WTC11 (cell line): ENCODE data around the gene CHSY3. TPM values are rescaled to one million over a fixed set of nuclear protein-coding genes. Genes with fewer than 3 reads are reported as not detected.

Source experiments
- ATAC-seq: fragments of 200-7000 bp; cut with Tn5 transposase; 2 replicates; pipeline ENCODE4 v1.10.0; 2021; ENCODE audit warnings: mild to moderate bottlenecking, moderate library complexity
- CTCF ChIA-PET: fragments of 300-600 bp; sonication (Branson Sonifier 250); formaldehyde crosslinking; loops from one replicate; lab custom pipeline; 2021; ENCODE audit warnings: antibody characterized with exemption; lab: Charles Lee
- POLR2A ChIA-PET: fragments of 350-600 bp; sonication (Branson Sonifier 250); formaldehyde crosslinking; loops from one replicate; lab custom pipeline; 2021; ENCODE audit warnings: antibody characterized with exemption; lab: Charles Lee
- DNase-seq: peaks from one replicate; pipeline ENCODE4 v3.0.0; 2021; ENCODE audit warnings: low spot score
- H3K27ac Mint-ChIP-seq: 2 replicates; pipeline ENCODE4 v1.8.0; 2021; ENCODE audit warnings: mixed read lengths
- H3K27me3 Mint-ChIP-seq: 2 replicates; pipeline ENCODE4 v1.8.0; 2021; ENCODE audit warnings: low read depth, mild to moderate bottlenecking, moderate library complexity, mixed read lengths
- H3K36me3 Mint-ChIP-seq: 2 replicates; pipeline ENCODE4 v1.8.0; 2021; ENCODE audit warnings: mixed read lengths
- H3K4me1 Mint-ChIP-seq: 2 replicates; pipeline ENCODE4 v1.8.0; 2022; ENCODE audit warnings: mixed read lengths
- H3K4me3 Mint-ChIP-seq: 2 replicates; pipeline ENCODE4 v1.8.0; 2021; ENCODE audit warnings: mild to moderate bottlenecking, moderate library complexity, mixed read lengths
- H3K9me3 Mint-ChIP-seq: 2 replicates; pipeline ENCODE4 v1.8.0; 2021; ENCODE audit warnings: mixed read lengths
- ARID4B ChIP-seq: sonication (generic); formaldehyde crosslinking; IDR thresholded peaks from 2 replicates; pipeline ENCODE4 v1.8.0; 2023; ENCODE audit warnings: missing genetic modification reagents, mild to moderate bottlenecking, borderline replicate concordance
- ATF3 ChIP-seq: sonication (generic); formaldehyde crosslinking; conservative IDR thresholded peaks from 2 replicates; pipeline ENCODE4 v1.8.1; 2022; ENCODE audit warnings: mild to moderate bottlenecking, missing genetic modification reagents
- E2F4 ChIP-seq: sonication (generic); formaldehyde crosslinking; IDR thresholded peaks from 2 replicates; pipeline ENCODE4 v1.8.1; 2022; ENCODE audit warnings: low read depth, mild to moderate bottlenecking, moderate library complexity, missing genetic modification reagents, borderline replicate concordance
- ESRRA ChIP-seq: sonication (generic); formaldehyde crosslinking; IDR thresholded peaks from 2 replicates; pipeline ENCODE4 v1.8.1; 2022; ENCODE audit warnings: mild to moderate bottlenecking, missing genetic modification reagents, borderline replicate concordance
- FOXP4 ChIP-seq: sonication (generic); formaldehyde crosslinking; IDR thresholded peaks from 2 replicates; pipeline ENCODE4 v1.8.0; 2022; ENCODE audit warnings: mild to moderate bottlenecking, missing genetic modification reagents
- HMGA2 ChIP-seq: fragments of 250-450 bp; sonication (Bioruptor Pico); IDR thresholded peaks from 2 replicates; pipeline ENCODE4 v1.4.0; 2021; ENCODE audit warnings: mild to moderate bottlenecking, moderate library complexity
- KAT7 ChIP-seq: sonication (generic); formaldehyde crosslinking; IDR thresholded peaks from 2 replicates; pipeline ENCODE4 v1.8.1; 2023; ENCODE audit warnings: missing genetic modification reagents, mild to moderate bottlenecking, borderline replicate concordance
- MAX ChIP-seq: sonication (generic); formaldehyde crosslinking; IDR thresholded peaks from 2 replicates; pipeline ENCODE4 v1.8.0; 2022; ENCODE audit warnings: mild to moderate bottlenecking, missing genetic modification reagents
- NR1H2 ChIP-seq: sonication (generic); formaldehyde crosslinking; IDR thresholded peaks from 2 replicates; pipeline ENCODE4 v1.9.0; 2021; ENCODE audit warnings: mild to moderate bottlenecking, moderate library complexity, missing genetic modification reagents
- TEAD1 ChIP-seq: sonication (generic); formaldehyde crosslinking; IDR thresholded peaks from 2 replicates; pipeline ENCODE4 v1.8.0; 2022; ENCODE audit warnings: mild to moderate bottlenecking, missing genetic modification reagents
- USF2 ChIP-seq: sonication (generic); formaldehyde crosslinking; IDR thresholded peaks from 2 replicates; pipeline ENCODE4 v1.8.1; 2023; ENCODE audit warnings: mild to moderate bottlenecking, missing genetic modification reagents, moderate library complexity
- ZBTB43 ChIP-seq: sonication (generic); formaldehyde crosslinking; IDR thresholded peaks from 2 replicates; pipeline ENCODE4 v1.8.1; 2023; ENCODE audit warnings: mild to moderate bottlenecking, missing genetic modification reagents
- ZNF138 ChIP-seq: sonication (generic); formaldehyde crosslinking; conservative IDR thresholded peaks from 2 replicates; pipeline ENCODE4 v1.8.1; 2022; ENCODE audit warnings: mild to moderate bottlenecking, moderate library complexity, missing genetic modification reagents
- ZNF232 ChIP-seq: sonication (generic); formaldehyde crosslinking; IDR thresholded peaks from 2 replicates; pipeline ENCODE4 v1.8.0; 2022; ENCODE audit warnings: mild to moderate bottlenecking, missing genetic modification reagents
- ZNF263 ChIP-seq: sonication (generic); formaldehyde crosslinking; IDR thresholded peaks from 2 replicates; pipeline ENCODE4 v1.8.1; 2022; ENCODE audit warnings: low read depth, mild to moderate bottlenecking, moderate library complexity, missing genetic modification reagents
- ZNF281 ChIP-seq: sonication (generic); formaldehyde crosslinking; IDR thresholded peaks from 2 replicates; pipeline ENCODE4 v1.8.0; 2023; ENCODE audit warnings: mild to moderate bottlenecking, missing genetic modification reagents
- ZNF425 ChIP-seq: fragments of 250-450 bp; sonication (Bioruptor Pico); conservative IDR thresholded peaks from 2 replicates; pipeline ENCODE4 v1.9.0; 2021; ENCODE audit warnings: mild to moderate bottlenecking
- total RNA-seq: library from RNA; stranded (reverse); gene quantifications from 3 replicates; pipeline ENCODE4 v1.2.3, GENCODE V29; 2021

CHSY3 gene
- total RNA-seq, 1 experiment from 2014 or later: 0.98 TPM

- TF ChIP-seq ZNF425 (CRISPR knock-in tag) (no peak), HMGA2 (CRISPR knock-in tag) (no peak), FOXP4 (CRISPR knock-in tag) (peak; percentile 43; the same call in 1 of the 2 replicates), ZNF263 (peak; percentile 13; the same call in 1 of the 2 replicates), ATF3 (CRISPR knock-in tag) (no peak), ARID4B (0 out of 2 replicates have a peak, but pooled peaks have one; percentile 31), ZBTB43 (CRISPR knock-in tag) (no peak)
Measured at GRCh38 chr5:129904667-129905472, 605 bp downstream of the CHSY3 start (continued).

- Mint-ChIP-seq H3K27ac (no peak overlapping the region), H3K27me3 (peaks cover 58% of the 10 kb centered on the region), H3K4me1 (peaks cover 15% of the 10 kb centered on the region), H3K9me3 (no peaks in the 10 kb centered on the region), H3K4me3 (peak overlapping the region; percentile 83), H3K36me3 (no peaks in the 10 kb centered on the region)
- ChIA-PET CTCF (no interaction called here), POLR2A (no interaction called here)
- ATAC-seq (peak; percentile 22), DNase-seq (peak; percentile 43)
- TF ChIP-seq MAX (CRISPR knock-in tag): peak; percentile 92
- no peak for TF ChIP-seq ZNF138 (CRISPR knock-in tag)
- no peak for TF ChIP-seq ESRRA
- TF ChIP-seq NR1H2 (CRISPR knock-in tag): no peak
- TF ChIP-seq KAT7 (CRISPR knock-in tag): no peak
- peak; percentile 42; the same call in 1 of the 2 replicates for TF ChIP-seq TEAD1
- TF ChIP-seq ZNF232 (CRISPR knock-in tag): peak; percentile 11; the same call in 1 of the 2 replicates
- 0 out of 2 replicates have a peak, but pooled peaks have one; percentile 25 for TF ChIP-seq ZNF281 (CRISPR knock-in tag)
- TF ChIP-seq E2F4: no peak
- peak; percentile 45 for TF ChIP-seq USF2 (CRISPR knock-in tag)
Measured at GRCh38 chr5:129905473-129906176, 1.4 kb downstream of the CHSY3 start.
